ENCODE measurements around the gene PKNOX1.
"Not testable (repeated sequence)": the region's sequence is repeated elsewhere in the genome, so short reads cannot be mapped to it uniquely, and the experiment has no call there.

DNA sequence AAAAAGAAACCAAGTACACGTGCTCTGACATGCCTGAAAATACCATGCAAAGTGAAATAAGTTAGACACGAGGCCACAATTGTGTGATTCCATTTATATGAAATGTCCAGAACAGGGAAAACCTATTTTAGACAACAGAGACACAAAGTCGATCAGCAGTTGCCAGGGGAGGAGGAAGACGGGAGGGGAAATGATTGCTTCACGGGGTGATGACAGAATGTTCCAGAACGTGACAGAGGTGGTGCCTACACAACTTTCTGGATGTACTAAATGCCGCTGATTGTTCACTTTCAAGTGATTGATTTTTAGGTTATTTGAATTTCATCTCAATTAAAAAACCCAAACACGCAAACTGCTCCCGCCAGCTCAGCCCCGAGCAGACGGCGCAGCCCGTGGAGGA is 78.8 kb downstream of the PKNOX1 start:
- TF ChIP-seq, protein P1, sequence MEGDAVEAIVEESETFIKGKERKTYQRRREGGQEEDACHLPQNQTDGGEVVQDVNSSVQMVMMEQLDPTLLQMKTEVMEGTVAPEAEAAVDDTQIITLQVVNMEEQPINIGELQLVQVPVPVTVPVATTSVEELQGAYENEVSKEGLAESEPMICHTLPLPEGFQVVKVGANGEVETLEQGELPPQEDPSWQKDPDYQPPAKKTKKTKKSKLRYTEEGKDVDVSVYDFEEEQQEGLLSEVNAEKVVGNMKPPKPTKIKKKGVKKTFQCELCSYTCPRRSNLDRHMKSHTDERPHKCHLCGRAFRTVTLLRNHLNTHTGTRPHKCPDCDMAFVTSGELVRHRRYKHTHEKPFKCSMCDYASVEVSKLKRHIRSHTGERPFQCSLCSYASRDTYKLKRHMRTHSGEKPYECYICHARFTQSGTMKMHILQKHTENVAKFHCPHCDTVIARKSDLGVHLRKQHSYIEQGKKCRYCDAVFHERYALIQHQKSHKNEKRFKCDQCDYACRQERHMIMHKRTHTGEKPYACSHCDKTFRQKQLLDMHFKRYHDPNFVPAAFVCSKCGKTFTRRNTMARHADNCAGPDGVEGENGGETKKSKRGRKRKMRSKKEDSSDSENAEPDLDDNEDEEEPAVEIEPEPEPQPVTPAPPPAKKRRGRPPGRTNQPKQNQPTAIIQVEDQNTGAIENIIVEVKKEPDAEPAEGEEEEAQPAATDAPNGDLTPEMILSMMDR (IDR thresholded peaks at IDR 0.05), result not testable (repeated sequence)
- TF ChIP-seq POLR2A (IDR thresholded peaks at IDR 0.05), result not testable (repeated sequence)

Data from esophagus squamous epithelium (tissue), 4 donors.